Ascending aorta (tissue), 2 donors: ENCODE results near the gene APBA2. TPM values are rescaled to one million over a fixed set of nuclear protein-coding genes. Genes with fewer than 3 reads are reported as not detected.

Experiments used
- DNase-seq, 2 donors: peaks; one replicate each; pipeline ENCODE4 v3.0.0-alpha.2; 2019; ENCODE audit warnings: low spot score in 2 of 2
- H3K27ac ChIP-seq, 2 donors: fragments of 200-600 bp; sonication (generic); one replicate each; pipeline ENCODE4 v1.5.1; 2016 to 2017; ENCODE audit warnings: mild to moderate bottlenecking in 1 of 2
- H3K27me3 ChIP-seq: fragments of 200-600 bp; sonication (generic); one replicate; pipeline ENCODE4 v1.5.1; 2017
- H3K36me3 ChIP-seq, 2 donors: fragments of 200-600 bp; sonication (generic); one replicate each; pipeline ENCODE4 v1.5.1; 2016
- H3K4me1 ChIP-seq, 2 donors: fragments of 200-600 bp; sonication (generic); one replicate each; pipeline ENCODE4 v1.5.1; 2016 to 2017; ENCODE audit warnings: mild to moderate bottlenecking in 1 of 2
- H3K4me3 ChIP-seq, 2 donors: fragments of 200-600 bp; sonication (generic); one replicate each; pipeline ENCODE4 v1.5.1; 2016 to 2017; ENCODE audit warnings: mild to moderate bottlenecking in 1 of 2
- H3K9me3 ChIP-seq, 2 donors: fragments of 200-600 bp; sonication (generic); one replicate each; pipeline ENCODE4 v1.5.1; 2016
- CTCF ChIP-seq, 3 experiments: fragments of 200-600 bp in 2 of 3; fragments of 450-650 bp in 1 of 3; sonication (generic) in 2 of 3; IDR thresholded peaks; one replicate each; pipeline ENCODE4 v1.5.1; 2016 to 2019; ENCODE audit warnings: antibody characterized with exemption in 3 of 3, mild to moderate bottlenecking in 1 of 3, moderate library complexity in 1 of 3
- intact Hi-C: fragments of 100-400 bp; cut with DNase I; formaldehyde crosslinking; loops from one replicate; pipeline ENCODE4 v1.15.1; 2023
- total RNA-seq: library from RNA; depleted of rRNA; stranded (reverse); fragments of >200 nt; gene quantifications from one replicate; pipeline ENCODE4 v1.1.0, GENCODE V29; 2016

The APBA2 gene
- total RNA-seq, 1 donor from 2014 or later, result 2.4 TPM

DNA sequence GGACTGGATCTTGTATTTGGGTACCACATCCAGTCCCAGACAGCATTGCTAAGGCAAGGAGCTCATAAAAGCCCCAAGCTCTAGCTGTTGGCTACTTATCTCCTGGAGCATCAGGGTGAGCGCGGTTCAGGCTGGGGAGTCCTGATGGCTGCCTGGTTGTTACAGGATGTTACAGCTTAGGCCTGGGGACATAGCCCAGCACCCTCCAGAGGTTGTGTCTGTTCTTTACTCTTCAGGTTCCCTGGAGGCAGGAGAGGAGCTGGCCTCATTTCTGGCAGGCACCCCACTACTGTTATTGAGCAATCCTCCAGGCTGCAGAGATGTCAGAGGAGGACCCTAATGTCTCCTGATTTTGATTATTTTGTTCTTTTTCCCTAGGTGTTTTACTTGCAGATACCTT is 26.6 kb downstream of the APBA2 start:
- TF ChIP-seq CTCF (IDR thresholded peaks at IDR 0.05), result no peak
- no peak overlapping the region for H3K4me3 ChIP-seq
- no peak for DNase-seq

GRCh38 chr15:28913171-28913765 is 27.5 kb downstream of the APBA2 start:
- no peak for TF ChIP-seq CTCF (IDR thresholded peaks at IDR 0.05)
- no peaks in the 10 kb centered on the region for H3K4me1 ChIP-seq
- no peak overlapping the region for H3K27ac ChIP-seq
- intact Hi-C loops, result no loop called here
- H3K4me3 ChIP-seq, result no peak overlapping the region
- H3K36me3 ChIP-seq, result no peaks in the 10 kb centered on the region
- no peaks in the 10 kb centered on the region for H3K27me3 ChIP-seq
- no peaks in the 10 kb centered on the region for H3K9me3 ChIP-seq
- DNase-seq, result no peak

More for the DNA sequence above, 26.6 kb downstream of the APBA2 start:
- no peaks in the 10 kb centered on the region for H3K27me3 ChIP-seq
- intact Hi-C loops, result no loop called here
- H3K4me1 ChIP-seq, result no peaks in the 10 kb centered on the region
- H3K36me3 ChIP-seq, result no peaks in the 10 kb centered on the region
- H3K27ac ChIP-seq, result no peak overlapping the region
- H3K9me3 ChIP-seq, result no peaks in the 10 kb centered on the region

DNA sequence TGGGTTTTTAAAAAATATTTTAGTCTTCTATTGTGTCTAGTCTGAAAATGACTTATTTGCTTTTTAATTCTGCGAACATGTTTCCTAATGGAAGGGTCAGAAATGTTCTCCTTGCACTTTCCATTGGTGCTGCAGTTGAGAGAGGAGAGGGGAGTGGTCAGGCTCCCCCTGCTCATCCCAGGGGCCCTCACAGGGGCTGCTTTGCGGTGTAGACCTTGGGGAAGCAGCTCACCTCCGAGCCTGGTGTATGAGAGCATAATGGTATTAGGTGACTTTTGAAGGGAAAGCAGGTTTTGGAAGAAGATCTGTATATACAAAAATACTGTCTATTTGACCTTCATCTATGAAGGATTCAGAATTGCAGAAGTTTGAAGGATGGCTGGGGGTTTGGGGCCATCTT is 28.3 kb downstream of the APBA2 start:
- DNase-seq, result no peak
- H3K27me3 ChIP-seq, result no peaks in the 10 kb centered on the region

GRCh38 chr15:28914483-28915023 is 28.8 kb downstream of the APBA2 start:
- Histone ChIP-seq H3K9me3 (no peaks in the 10 kb centered on the region), H3K36me3 (no peaks in the 10 kb centered on the region), H3K27ac (no peak overlapping the region), H3K4me3 (no peak overlapping the region), H3K27me3 (no peaks in the 10 kb centered on the region), H3K4me1 (no peaks in the 10 kb centered on the region)
- DNase-seq, result no peak
- intact Hi-C loops, result no loop called here
- TF ChIP-seq CTCF (IDR thresholded peaks at IDR 0.05), result no peak

More for the DNA sequence above, 28.3 kb downstream of the APBA2 start:
- H3K4me1 ChIP-seq, result no peaks in the 10 kb centered on the region
- no peaks in the 10 kb centered on the region for H3K9me3 ChIP-seq
- H3K36me3 ChIP-seq, result no peaks in the 10 kb centered on the region
- no peak overlapping the region for H3K4me3 ChIP-seq
- no peak overlapping the region for H3K27ac ChIP-seq
- TF ChIP-seq CTCF (IDR thresholded peaks at IDR 0.05), result no peak
- intact Hi-C loops, result no loop called here

DNA sequence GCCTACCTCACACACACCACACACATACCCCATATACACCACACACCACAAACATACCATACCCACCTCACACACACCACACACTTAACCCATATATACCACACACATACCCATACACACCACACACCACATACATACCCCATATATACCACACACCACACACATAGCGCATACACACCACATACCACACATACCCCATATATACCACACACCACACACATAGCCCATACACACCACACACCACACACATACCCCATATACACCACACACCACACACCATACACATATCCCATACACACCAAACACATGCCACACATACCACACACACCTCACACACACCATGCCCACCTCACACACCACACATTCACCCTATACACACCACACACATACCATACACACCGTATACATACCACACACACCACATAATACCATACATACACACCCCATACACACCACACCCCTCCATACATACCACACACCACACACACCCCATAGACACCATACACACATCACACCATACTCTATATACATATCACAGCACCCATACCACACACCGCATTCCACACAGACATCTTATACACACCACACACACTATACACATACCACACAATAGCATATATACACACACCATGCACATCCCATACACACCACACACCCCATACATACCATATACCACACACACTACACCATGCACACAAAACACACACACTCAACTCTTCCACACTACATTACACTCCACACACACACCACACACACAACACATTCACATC is 29.5 kb downstream of the APBA2 start:
- H3K27me3 ChIP-seq, result no peaks in the 10 kb centered on the region
- H3K36me3 ChIP-seq, result no peaks in the 10 kb centered on the region
- no peak overlapping the region for H3K4me3 ChIP-seq
- DNase-seq, result no peak
- no peaks in the 10 kb centered on the region for H3K4me1 ChIP-seq
- no peak for TF ChIP-seq CTCF (IDR thresholded peaks at IDR 0.05)
- H3K9me3 ChIP-seq, result no peaks in the 10 kb centered on the region
- intact Hi-C loops, result no loop called here
- H3K27ac ChIP-seq, result no peak overlapping the region
